SK-N-MC (cell line): ENCODE measurements around the gene GAPDH.

ENCODE experiments used
- DNase-seq: peaks from one replicate; pipeline ENCODE4 v3.0.0-alpha.2; 2011; ENCODE audit warnings: low read depth, low spot score
- H3K27ac ChIP-seq: fragments of 200-600 bp; sonication (generic); 2 replicates; pipeline ENCODE4 v1.5.1; 2016; ENCODE audit warnings: mixed run types
- H3K36me3 ChIP-seq: fragments of 200-600 bp; sonication (generic); 2 replicates; pipeline ENCODE4 v1.6.1; 2017; ENCODE audit warnings: antibody characterized with exemption, low read length, mixed read lengths; ENCODE audit not compliant: insufficient read depth
- H3K4me3 ChIP-seq: fragments of 200-600 bp; sonication (generic); 2 replicates; pipeline ENCODE4 v1.5.1; 2016
- H3K9ac ChIP-seq: fragments of 200-600 bp; sonication (generic); 2 replicates; pipeline ENCODE4 v1.8.0; 2017; ENCODE audit warnings: mixed run types, mixed read lengths; ENCODE audit not compliant: insufficient read length
- H3K9me3 ChIP-seq: fragments of 200-600 bp; sonication (generic); 2 replicates; pipeline ENCODE4 v1.6.1; 2017; ENCODE audit warnings: low read depth, mild to moderate bottlenecking, antibody characterized with exemption, low read length, moderate library complexity, mixed read lengths
- EZH2 ChIP-seq: fragments of 200-600 bp; sonication (generic); IDR thresholded peaks from one replicate; pipeline ENCODE4 v1.6.1; 2017; ENCODE audit warnings: antibody characterized with exemption
- FOXP2 ChIP-seq: optimal IDR thresholded peaks from 2 replicates; pipeline ENCODE3; 2011; ENCODE audit warnings: mild to moderate bottlenecking, moderate library complexity; ENCODE audit not compliant: insufficient read depth; ENCODE audit errors: extremely low read length, control extremely low read depth
- POLR2AphosphoS5 ChIP-seq: IDR thresholded peaks from 2 replicates; pipeline ENCODE4 v1.6.1; 2012; ENCODE audit warnings: mild to moderate bottlenecking, low read depth, low read length, borderline replicate concordance

Gene GAPDH

DNA sequence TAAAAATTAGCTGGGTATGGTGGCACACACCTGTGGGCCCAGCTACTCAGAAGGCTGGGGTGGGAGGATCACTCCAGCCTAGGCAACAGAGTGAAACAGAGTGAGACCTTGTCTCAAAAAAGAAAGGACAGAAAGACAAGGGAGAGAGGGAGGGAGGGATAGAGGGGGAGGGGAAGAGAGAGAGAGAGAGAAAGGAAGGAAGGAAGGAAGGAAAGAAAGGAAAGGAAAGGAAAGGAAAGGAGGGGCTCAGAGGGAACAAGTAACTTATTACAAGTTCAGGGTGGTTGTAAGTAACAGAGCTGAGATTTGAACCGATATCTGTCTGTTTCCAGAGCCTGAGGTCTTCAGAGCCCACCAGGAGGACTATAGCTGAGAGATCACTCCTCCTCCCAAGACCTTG is 13.2 kb downstream of the GAPDH start:
- no peak for DNase-seq
- Histone ChIP-seq H3K9ac (no peak overlapping the region), H3K27ac (no peak overlapping the region), H3K36me3 (no peaks in the 10 kb centered on the region), H3K9me3 (no peaks in the 10 kb centered on the region), H3K4me3 (no peak overlapping the region)
- no peak for TF ChIP-seq FOXP2
- no peak for TF ChIP-seq POLR2AphosphoS5
- no peak for TF ChIP-seq EZH2

DNA sequence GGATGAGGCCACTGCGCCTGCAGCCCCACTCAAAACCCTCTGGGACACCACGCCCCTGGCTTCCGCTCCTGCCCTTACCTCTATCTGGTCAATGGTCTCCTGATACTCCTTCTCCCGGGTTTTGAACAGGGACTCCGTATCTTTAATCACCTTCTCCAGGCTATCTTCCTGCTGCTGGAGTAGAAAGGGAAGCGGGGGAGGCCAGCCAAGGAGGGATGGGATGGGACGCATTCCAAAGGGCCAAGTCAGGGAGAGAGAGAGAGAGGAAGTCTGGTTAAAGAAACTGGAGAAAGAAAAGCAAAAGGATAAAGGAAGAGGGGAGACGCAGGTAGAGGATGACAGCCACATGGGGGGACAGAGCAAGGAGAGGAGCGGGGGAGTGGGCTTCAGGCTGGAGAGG is 13.7 kb downstream of the GAPDH start:
- H3K9me3 ChIP-seq, result no peaks in the 10 kb centered on the region
- H3K36me3 ChIP-seq, result no peaks in the 10 kb centered on the region
- no peak for DNase-seq
- H3K4me3 ChIP-seq, result no peak overlapping the region
- no peak overlapping the region for H3K27ac ChIP-seq
- TF ChIP-seq POLR2AphosphoS5, result no peak
- TF ChIP-seq FOXP2, result no peak
- no peak for TF ChIP-seq EZH2
- no peak overlapping the region for H3K9ac ChIP-seq

DNA sequence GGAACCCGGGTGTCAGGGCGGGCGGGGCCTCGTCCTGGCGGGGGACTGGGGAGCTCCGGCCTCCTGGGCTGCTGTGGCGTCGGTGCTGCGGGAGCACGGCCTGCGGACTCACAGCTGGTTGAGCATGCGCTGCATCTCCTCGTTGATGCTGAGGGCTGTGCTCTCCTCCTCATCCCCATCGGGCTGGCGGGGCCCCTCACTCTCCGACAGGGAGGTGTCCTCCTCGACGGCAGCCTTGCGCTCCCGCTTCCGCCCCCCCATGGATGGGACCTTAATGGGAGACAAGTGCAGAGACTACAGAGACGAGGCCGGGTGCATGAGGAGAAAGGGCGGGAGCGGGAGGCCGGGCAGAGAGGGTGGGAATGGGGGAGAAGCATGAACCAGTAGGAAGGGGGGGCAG is 14.2 kb downstream of the GAPDH start:
- Histone ChIP-seq H3K36me3 (no peaks in the 10 kb centered on the region), H3K27ac (no peak overlapping the region), H3K4me3 (no peak overlapping the region), H3K9ac (no peak overlapping the region), H3K9me3 (no peaks in the 10 kb centered on the region)
- no peak for DNase-seq
- TF ChIP-seq FOXP2 (no peak), EZH2 (no peak), POLR2AphosphoS5 (no peak)

DNA sequence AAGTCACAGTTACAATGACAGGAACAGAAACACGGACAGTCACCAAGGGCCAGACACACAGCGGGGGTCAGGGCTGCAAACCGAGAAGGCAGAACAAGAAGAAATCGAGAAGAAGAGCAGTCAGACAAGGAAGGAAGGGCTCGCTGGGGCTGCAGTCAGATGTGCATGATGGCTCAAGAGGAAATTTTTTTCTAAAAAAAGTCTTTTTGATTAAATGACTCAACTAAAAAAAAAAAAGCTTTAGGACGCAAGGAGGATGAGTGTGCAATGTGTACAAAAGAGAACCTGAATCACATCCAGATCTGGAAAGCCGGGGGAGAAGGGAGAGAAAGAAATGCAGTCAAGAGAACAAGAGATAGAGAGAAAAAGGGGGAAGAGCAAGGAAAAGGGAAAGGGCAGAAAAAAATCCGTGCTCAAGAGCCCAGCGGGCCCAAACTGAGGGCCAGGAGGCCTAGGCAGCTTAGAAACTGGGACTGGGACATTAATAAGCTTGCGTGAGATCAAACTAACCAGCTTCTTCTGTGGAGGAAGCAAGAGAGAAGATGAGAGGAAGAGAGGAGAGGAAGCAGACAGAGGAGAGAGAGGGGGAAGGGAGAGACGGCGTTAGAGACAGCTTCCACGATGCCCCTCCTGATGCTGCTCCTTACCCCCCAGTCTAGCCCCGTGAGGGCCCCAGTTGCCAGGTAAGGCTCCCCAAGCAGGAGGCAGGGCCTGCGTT is 14.8 kb downstream of the GAPDH start:
- Histone ChIP-seq H3K27ac (no peak overlapping the region), H3K36me3 (no peaks in the 10 kb centered on the region), H3K9me3 (no peaks in the 10 kb centered on the region), H3K9ac (no peak overlapping the region), H3K4me3 (no peak overlapping the region)
- no peak for DNase-seq
- TF ChIP-seq POLR2AphosphoS5, result no peak
- no peak for TF ChIP-seq EZH2
- no peak for TF ChIP-seq FOXP2

DNA sequence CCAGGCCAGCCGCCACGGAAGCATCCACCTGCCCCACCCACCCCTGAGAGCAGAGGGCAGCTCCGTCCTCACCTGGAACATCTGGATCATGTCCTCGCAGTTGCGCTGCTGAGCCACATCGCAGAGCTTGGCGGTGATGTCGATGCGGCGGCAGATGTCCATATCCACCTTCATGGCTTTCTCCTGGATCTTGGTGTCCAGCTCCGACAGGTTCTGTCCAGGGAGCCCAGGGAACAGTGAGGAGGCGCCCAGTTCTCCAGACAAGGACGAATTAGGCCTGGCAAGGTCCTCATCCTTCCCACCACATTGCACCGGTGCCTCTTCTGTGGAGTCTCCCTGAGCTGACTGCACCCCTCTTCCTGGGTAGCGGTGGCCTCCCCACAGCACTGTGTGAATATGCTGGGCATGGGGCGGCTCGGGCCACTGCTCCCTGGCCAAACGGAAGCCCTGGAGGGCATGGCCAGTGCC is 15.4 kb downstream of the GAPDH start:
- TF ChIP-seq POLR2AphosphoS5, result no peak
- no peak for TF ChIP-seq EZH2
- no peak for TF ChIP-seq FOXP2
- Histone ChIP-seq H3K9me3 (no peaks in the 10 kb centered on the region), H3K36me3 (no peaks in the 10 kb centered on the region), H3K4me3 (no peak overlapping the region), H3K9ac (no peak overlapping the region), H3K27ac (no peak overlapping the region)
- DNase-seq, result no peak

DNA sequence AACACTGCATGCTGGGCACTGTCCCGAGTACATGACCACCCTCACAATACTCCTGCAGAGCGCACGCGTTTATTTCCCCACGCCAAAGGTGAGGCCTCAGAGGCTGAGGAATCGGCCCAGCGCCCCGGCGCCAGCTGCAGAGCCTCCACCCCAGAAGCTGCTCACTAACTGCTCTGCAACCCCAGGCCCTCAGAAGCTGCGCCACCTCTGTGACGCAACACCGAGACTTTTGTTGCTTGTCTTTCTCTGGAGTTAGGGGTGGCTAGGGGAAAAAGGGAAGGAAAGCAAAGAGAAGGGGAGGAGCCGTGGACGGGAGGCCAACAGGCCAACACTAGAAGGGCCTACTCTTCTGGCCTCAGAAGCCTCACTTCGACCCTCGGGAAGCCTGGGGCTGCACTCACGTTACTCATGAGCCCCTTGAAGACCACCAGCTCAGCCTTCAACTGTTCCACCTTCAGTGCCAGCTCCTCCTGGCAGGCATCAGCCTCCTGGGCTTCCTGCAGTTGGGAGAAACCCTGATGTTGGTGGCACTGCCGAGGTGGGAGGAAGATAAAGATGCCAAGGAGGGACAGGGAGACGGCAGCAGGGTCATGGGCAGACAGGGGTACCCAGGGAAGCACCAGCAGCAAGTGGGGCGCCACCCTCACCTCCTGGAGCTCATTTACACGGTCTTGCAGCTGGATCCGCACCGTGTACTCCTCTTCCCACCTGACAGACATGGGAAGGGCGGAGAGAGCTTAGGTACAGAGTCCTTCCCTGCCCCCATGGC is 16.2 kb downstream of the GAPDH start:
- Histone ChIP-seq H3K9me3 (no peaks in the 10 kb centered on the region), H3K4me3 (no peak overlapping the region), H3K27ac (no peak overlapping the region), H3K9ac (no peak overlapping the region), H3K36me3 (no peaks in the 10 kb centered on the region)
- no peak for DNase-seq
- TF ChIP-seq FOXP2 (no peak), POLR2AphosphoS5 (no peak), EZH2 (no peak)

DNA sequence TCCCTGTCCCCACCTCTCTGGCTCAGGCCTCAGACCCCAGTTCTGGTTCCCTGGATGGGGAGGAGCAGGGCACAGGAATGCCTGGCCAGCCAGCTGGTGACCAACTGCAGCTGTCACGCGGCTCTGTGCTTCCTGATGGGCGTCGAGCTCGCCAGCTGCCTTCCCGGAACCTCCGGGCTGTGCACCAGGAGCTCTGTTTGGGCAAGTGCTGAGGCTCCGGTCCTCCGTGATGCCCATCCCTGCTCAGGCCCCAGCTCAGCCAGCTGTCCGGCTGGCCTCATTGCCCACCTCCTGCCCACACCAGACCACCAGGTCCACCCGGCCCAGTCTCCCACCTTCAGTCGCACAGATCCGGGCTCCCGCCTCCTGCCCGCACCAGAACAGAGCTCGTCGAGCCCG is 16.7 kb downstream of the GAPDH start:
- no peak overlapping the region for H3K4me3 ChIP-seq
- no peak overlapping the region for H3K9ac ChIP-seq
- no peak for DNase-seq
- no peaks in the 10 kb centered on the region for H3K36me3 ChIP-seq
- no peak overlapping the region for H3K27ac ChIP-seq
- no peaks in the 10 kb centered on the region for H3K9me3 ChIP-seq
- no peak for TF ChIP-seq FOXP2
- no peak for TF ChIP-seq EZH2
- TF ChIP-seq POLR2AphosphoS5, result no peak

DNA sequence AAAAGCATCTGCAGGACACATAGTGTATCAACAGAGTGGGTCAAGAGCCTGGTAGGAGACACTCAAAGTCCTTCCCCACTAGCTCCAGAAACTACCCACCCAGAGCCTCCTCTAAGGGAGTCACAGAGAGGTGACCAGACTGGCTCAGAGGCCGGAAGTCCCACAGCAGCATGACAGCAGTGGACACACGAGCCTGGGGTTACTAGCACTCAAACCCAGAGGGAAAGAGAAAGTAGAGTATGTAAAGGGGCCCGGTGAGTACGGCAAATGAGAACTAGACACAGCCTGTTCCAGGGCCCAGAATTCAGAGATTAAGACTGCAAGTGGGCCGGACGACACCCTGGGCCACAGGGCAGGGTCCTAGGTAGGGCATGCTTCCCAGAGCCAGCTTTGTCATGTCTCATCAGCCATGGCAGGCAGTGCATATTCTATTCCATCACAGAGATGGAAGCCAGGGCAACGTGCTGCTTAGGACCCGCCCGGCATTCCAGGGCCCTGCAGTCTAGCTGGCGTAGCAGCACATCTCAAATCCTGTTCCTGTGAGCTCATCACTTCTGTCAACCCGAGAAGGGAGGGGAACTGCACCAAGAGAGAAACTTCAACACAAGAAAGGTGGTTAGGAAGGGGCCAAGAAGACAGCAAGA is 17.3 kb downstream of the GAPDH start:
- no peak for DNase-seq
- TF ChIP-seq EZH2 (no peak), POLR2AphosphoS5 (no peak), FOXP2 (no peak)
- Histone ChIP-seq H3K9me3 (no peaks in the 10 kb centered on the region), H3K36me3 (peaks cover 2% of the 10 kb centered on the region; the same call in 1 of the 2 replicates), H3K27ac (no peak overlapping the region), H3K4me3 (no peak overlapping the region), H3K9ac (no peak overlapping the region)
